SU-DHL-6 (cell line): Measurements from ENCODE around the gene BMPR1A.
"Not testable (repeated sequence)": the region's sequence is repeated elsewhere in the genome, so short reads cannot be mapped to it uniquely, and the experiment has no call there.

Experiments used
- H2AFZ ChIP-seq: fragments of 200-600 bp; sonication (generic); 2 replicates; pipeline ENCODE4 v1.6.1; 2014; ENCODE audit warnings: low read depth, mild to moderate bottlenecking, moderate library complexity, mixed read lengths, antibody characterized with exemption, low read length; ENCODE audit not compliant: severe bottlenecking
- H3F3A ChIP-seq: fragments of 200-600 bp; shearing (Covaris generic); 2 replicates; pipeline ENCODE4 v1.6.0; 2016; ENCODE audit warnings: antibody characterized with exemption, mild to moderate bottlenecking; ENCODE audit not compliant: insufficient read depth
- H3K27ac ChIP-seq: fragments of 200-600 bp; sonication (generic); 2 replicates; pipeline ENCODE4 v1.5.1; 2016; ENCODE audit warnings: low read depth, mild to moderate bottlenecking, low read length, moderate library complexity, mixed read lengths
- H3K27me3 ChIP-seq: fragments of 200-600 bp; sonication (generic), shearing (Covaris generic); 2 replicates; pipeline ENCODE4 v1.6.0; 2014; ENCODE audit warnings: mild to moderate bottlenecking, low read length
- H3K36me3 ChIP-seq: fragments of 200-600 bp; sonication (generic); 2 replicates; pipeline ENCODE4 v1.6.1; 2014; ENCODE audit warnings: mild to moderate bottlenecking, low read length, mixed read lengths
- H3K4me2 ChIP-seq: fragments of 300-600, 200-600 bp; shearing (Covaris generic), sonication (generic); 2 replicates; pipeline ENCODE4 v1.6.0; 2014; ENCODE audit warnings: low read length, low read depth, mild to moderate bottlenecking; ENCODE audit not compliant: poor library complexity, severe bottlenecking
- H3K4me3 ChIP-seq: fragments of 200-600 bp; sonication (generic); 2 replicates; pipeline ENCODE4 v1.5.1; 2014; ENCODE audit warnings: antibody characterized with exemption, low read length, mild to moderate bottlenecking, mixed read lengths; ENCODE audit not compliant: insufficient read depth, poor library complexity, severe bottlenecking
- H3K79me2 ChIP-seq: fragments of 200-600 bp; sonication (generic); 2 replicates; pipeline ENCODE4 v1.6.1; 2014; ENCODE audit warnings: mild to moderate bottlenecking, low read length, moderate library complexity; ENCODE audit not compliant: insufficient read depth
- H3K9ac ChIP-seq: fragments of 200-600 bp; sonication (generic); 2 replicates; pipeline ENCODE4 v1.7.0; 2014; ENCODE audit warnings: mild to moderate bottlenecking, low read length
- H3K9me2 ChIP-seq: fragments of 200-600 bp; sonication (generic); replicated peaks from 2 replicates; pipeline ENCODE4 v1.6.1; 2014; ENCODE audit warnings: low read length; ENCODE audit not compliant: insufficient read depth
- H3K9me3 ChIP-seq: fragments of 200-600 bp; sonication (generic); 2 replicates; pipeline ENCODE4 v1.6.1; 2014; ENCODE audit warnings: low read length, mixed read lengths; ENCODE audit not compliant: insufficient read depth
- H4K20me1 ChIP-seq: fragments of 200-600 bp; sonication (generic); 2 replicates; pipeline ENCODE4 v1.6.1; 2014; ENCODE audit warnings: low read depth, mild to moderate bottlenecking, antibody characterized with exemption, low read length, moderate library complexity, mixed read lengths
- EZH2phosphoT487 ChIP-seq: fragments of 200-600 bp; sonication (generic), shearing (Covaris generic); conservative IDR thresholded peaks from 2 replicates; pipeline ENCODE4 v1.6.1; 2018; ENCODE audit warnings: mild to moderate bottlenecking, antibody characterized with exemption, low read length, moderate library complexity, mixed read lengths
- TF ChIP-seq, protein P1 (sequence below): fragments of 200-600 bp; sonication (generic); IDR thresholded peaks from one replicate; pipeline ENCODE4 v1.5.1; 2017; ENCODE audit warnings: antibody characterized with exemption, mild to moderate bottlenecking, low read length, moderate library complexity; ENCODE audit not compliant: insufficient read depth, poor library complexity, severe bottlenecking

Gene BMPR1A

DNA sequence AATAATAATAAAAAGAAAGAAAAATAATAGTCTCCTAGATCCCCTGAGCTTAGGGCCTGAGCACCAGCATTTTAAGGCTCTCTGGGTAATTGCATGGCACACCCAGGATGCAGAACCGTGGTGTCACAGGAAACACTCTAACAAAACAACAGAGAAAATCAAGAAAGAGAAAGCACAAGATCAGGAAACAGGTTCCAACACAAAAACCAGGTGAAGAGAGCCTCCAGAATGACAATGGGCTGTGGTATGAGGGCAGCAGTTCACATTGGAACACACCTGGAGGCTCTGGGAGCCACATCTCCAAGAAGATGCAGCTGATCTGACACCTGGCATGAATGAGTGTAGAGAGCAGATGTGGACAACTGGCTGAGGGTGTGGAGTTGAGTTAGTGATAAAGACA, 193.9 kb downstream of the BMPR1A start:
- Histone ChIP-seq H3K79me2 (no peaks in the 10 kb centered on the region), H3K9me2 (no peaks in the 10 kb centered on the region), H2AFZ (no peak overlapping the region), H3K4me2 (no peak overlapping the region), H3F3A (no peaks in the 10 kb centered on the region), H3K4me3 (no peak overlapping the region), H3K27ac (no peak overlapping the region), H3K9ac (no peak overlapping the region), H4K20me1 (no peaks in the 10 kb centered on the region), H3K9me3 (no peaks in the 10 kb centered on the region), H3K36me3 (no peaks in the 10 kb centered on the region), H3K27me3 (no peaks in the 10 kb centered on the region)
- TF ChIP-seq EZH2phosphoT487, result no peak
- TF ChIP-seq, protein P1, sequence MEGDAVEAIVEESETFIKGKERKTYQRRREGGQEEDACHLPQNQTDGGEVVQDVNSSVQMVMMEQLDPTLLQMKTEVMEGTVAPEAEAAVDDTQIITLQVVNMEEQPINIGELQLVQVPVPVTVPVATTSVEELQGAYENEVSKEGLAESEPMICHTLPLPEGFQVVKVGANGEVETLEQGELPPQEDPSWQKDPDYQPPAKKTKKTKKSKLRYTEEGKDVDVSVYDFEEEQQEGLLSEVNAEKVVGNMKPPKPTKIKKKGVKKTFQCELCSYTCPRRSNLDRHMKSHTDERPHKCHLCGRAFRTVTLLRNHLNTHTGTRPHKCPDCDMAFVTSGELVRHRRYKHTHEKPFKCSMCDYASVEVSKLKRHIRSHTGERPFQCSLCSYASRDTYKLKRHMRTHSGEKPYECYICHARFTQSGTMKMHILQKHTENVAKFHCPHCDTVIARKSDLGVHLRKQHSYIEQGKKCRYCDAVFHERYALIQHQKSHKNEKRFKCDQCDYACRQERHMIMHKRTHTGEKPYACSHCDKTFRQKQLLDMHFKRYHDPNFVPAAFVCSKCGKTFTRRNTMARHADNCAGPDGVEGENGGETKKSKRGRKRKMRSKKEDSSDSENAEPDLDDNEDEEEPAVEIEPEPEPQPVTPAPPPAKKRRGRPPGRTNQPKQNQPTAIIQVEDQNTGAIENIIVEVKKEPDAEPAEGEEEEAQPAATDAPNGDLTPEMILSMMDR, result no peak

DNA sequence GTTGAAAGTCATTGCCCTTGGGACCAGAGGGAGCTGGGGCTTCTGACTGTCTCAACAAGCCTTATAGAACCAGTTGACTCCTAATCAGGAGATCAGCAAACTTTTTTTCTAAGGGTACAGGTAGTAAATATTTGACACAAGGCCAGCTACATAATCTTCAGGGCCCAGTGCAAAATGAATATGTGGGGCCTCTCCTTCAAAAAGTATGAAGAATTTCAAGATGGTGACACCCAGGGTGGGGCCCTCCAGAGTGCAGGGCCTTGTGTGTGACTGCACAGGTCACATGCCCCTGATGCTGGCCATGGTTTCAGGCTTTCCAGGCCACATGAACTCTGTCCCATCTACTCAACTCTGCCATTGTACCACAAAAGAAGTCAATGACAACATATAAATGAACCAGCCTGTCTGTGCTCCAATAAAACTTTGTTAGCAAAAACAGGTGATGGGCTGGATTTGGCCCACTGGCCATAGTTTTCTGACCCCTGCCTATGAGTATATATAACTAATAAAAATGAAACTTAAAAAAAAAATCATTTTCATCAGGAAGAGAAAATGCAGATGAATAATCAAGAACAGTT, 194.9 kb downstream of the BMPR1A start:
- Histone ChIP-seq H3K36me3 (no peaks in the 10 kb centered on the region), H3K79me2 (no peaks in the 10 kb centered on the region), H3K9ac (no peak overlapping the region), H3K9me2 (no peaks in the 10 kb centered on the region), H2AFZ (no peak overlapping the region), H3K27ac (no peak overlapping the region), H3F3A (no peaks in the 10 kb centered on the region), H3K4me2 (no peak overlapping the region), H3K27me3 (no peaks in the 10 kb centered on the region), H3K4me3 (no peak overlapping the region), H3K9me3 (no peaks in the 10 kb centered on the region), H4K20me1 (no peaks in the 10 kb centered on the region)
- TF ChIP-seq, protein P1, result no peak
- no peak for TF ChIP-seq EZH2phosphoT487

DNA sequence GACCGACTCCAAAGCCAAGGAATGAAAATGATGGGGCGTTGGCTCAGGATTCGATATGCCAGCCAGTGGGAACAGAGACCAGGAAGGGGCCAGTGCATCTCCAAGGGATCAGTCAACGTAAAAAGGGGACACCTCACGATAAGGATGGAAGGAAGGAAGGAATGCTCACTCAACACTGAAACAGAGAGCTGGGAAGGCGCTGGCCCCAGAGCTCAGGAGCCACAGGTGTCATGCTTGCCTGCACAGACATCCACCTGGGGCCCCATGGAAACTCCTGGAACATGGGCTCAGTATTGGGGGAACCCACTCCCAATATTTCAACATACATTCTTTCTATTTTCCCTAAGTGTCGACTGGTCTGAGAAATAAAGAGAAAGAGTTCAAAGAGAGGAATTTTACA, 195.7 kb downstream of the BMPR1A start:
- Histone ChIP-seq H3K9me3 (no peaks in the 10 kb centered on the region), H3K36me3 (no peaks in the 10 kb centered on the region), H3K4me3 (no peak overlapping the region), H3K4me2 (no peak overlapping the region), H3K9me2 (no peaks in the 10 kb centered on the region), H3K9ac (no peak overlapping the region), H3K27me3 (no peaks in the 10 kb centered on the region), H3K79me2 (no peaks in the 10 kb centered on the region), H2AFZ (no peak overlapping the region), H3K27ac (no peak overlapping the region), H4K20me1 (no peaks in the 10 kb centered on the region), H3F3A (no peaks in the 10 kb centered on the region)
- TF ChIP-seq EZH2phosphoT487, result no peak
- TF ChIP-seq, protein P1, result no peak

DNA sequence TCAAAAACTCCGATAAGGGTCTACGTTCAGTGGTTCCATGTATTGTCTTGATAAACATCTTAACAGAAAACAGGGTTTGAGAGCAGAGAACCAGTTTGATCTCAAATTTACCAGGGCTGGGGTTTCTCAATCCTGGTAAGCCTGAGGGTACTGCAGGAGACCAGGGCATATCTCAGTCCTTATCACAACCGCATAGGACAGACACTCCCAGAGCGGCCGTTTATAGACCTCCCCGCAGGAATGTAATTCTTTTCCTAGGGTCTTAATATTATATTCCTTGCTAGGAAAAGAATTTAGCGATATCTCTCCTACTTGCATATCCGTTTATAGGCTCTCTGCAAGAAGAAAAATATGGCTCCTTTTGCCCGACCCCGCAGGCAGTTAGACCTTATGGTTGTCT, 196.3 kb downstream of the BMPR1A start:
- not testable (repeated sequence) for H3K4me2 ChIP-seq, H3F3A ChIP-seq, H3K9ac ChIP-seq, H3K9me3 ChIP-seq, H3K4me3 ChIP-seq, H3K79me2 ChIP-seq, H3K9me2 ChIP-seq, H3K27me3 ChIP-seq, H3K27ac ChIP-seq, H4K20me1 ChIP-seq, H2AFZ ChIP-seq, H3K36me3 ChIP-seq
